GM21737 (cell line): ENCODE data around the gene ABCC11.
A peak's percentile ranks its signal among the peaks of the same experiment; 100 is the strongest.

Experiments used
- ATAC-seq: cut with Tn5 transposase; IDR thresholded peaks from one replicate; pipeline ENCODE4 v1.9.1; 2021; ENCODE audit warnings: mild to moderate bottlenecking, moderate library complexity; ENCODE audit not compliant: unreplicated experiment

The ABCC11 gene

GRCh38 chr16:48164907-48165715, 82.2 kb downstream of the ABCC11 start:
- ATAC-seq, result peak; percentile 74

GRCh38 chr16:48162839-48163410, 84.4 kb downstream of the ABCC11 start:
- no peak for ATAC-seq

- ATAC-seq, result no peak
Observed at GRCh38 chr16:48161906-48162305, 85.4 kb downstream of the ABCC11 start.

- ATAC-seq, result no peak
Observed at GRCh38 chr16:48160575-48160974, 86.8 kb downstream of the ABCC11 start.

- peak; percentile 57 for ATAC-seq
Observed at GRCh38 chr16:48158296-48158695, 89.0 kb downstream of the ABCC11 start.

- no peak for ATAC-seq
Observed at GRCh38 chr16:48157794-48158193, 89.5 kb downstream of the ABCC11 start.

- no peak for ATAC-seq
Observed at GRCh38 chr16:48157302-48157701, 90.0 kb downstream of the ABCC11 start.

GRCh38 chr16:48156790-48157209, 90.5 kb downstream of the ABCC11 start:
- peak; percentile 58 for ATAC-seq

GRCh38 chr16:48155926-48156789, 91.2 kb downstream of the ABCC11 start, which contains the start of gene ABCC12:
Gene ABCC12 (minus strand): TSS chr16:48155993. CDS start chr16:48146424, 9,569 bp downstream.
- no peak for ATAC-seq

- ATAC-seq, result no peak
Observed at GRCh38 chr16:48153774-48154173, 93.6 kb downstream of the ABCC11 start.

- ATAC-seq, result no peak
Observed at GRCh38 chr16:48152226-48152625, 95.1 kb downstream of the ABCC11 start.

- ATAC-seq, result no peak
Observed at GRCh38 chr16:48150707-48151106, 96.6 kb downstream of the ABCC11 start.

- no peak for ATAC-seq
Observed at GRCh38 chr16:48146710-48147109, 100.6 kb downstream of the ABCC11 start.

- ATAC-seq, result no peak
Observed at GRCh38 chr16:48146131-48146530, 101.2 kb downstream of the ABCC11 start.

- no peak for ATAC-seq
Observed at GRCh38 chr16:48143812-48144368, 103.4 kb downstream of the ABCC11 start.

- ATAC-seq, result no peak
Observed at GRCh38 chr16:48140821-48141220, 106.5 kb downstream of the ABCC11 start.

- no peak for ATAC-seq
Observed at GRCh38 chr16:48139517-48139916, 107.8 kb downstream of the ABCC11 start.

GRCh38 chr16:48138543-48138942, 108.8 kb downstream of the ABCC11 start:
- ATAC-seq, result no peak

GRCh38 chr16:48137822-48138221, 109.5 kb downstream of the ABCC11 start:
- no peak for ATAC-seq

- ATAC-seq, result no peak
Observed at GRCh38 chr16:48136547-48137360, 110.6 kb downstream of the ABCC11 start.
